Measurements from ENCODE around the gene C1orf56. TPM values are rescaled to one million over a fixed set of nuclear protein-coding genes. Genes with fewer than 3 reads are reported as not detected.

The C1orf56 gene
- total RNA-seq, 1 experiment from 2014 or later = 0.84 TPM

- in situ Hi-C loops (cut with HindIII; ENCODE audit: low pct_unique_long_range_greater_than_20kb, low sequenced_read_pairs) = no loop called here
Observed at GRCh38 chr1:151012684-151013471, 34.7 kb upstream of the C1orf56 start.

GRCh38 chr1:151013518-151013917 lies 34.0 kb upstream of the C1orf56 start:
- DNase-seq (ENCODE audit: low read depth) = peak; percentile 79
- in situ Hi-C loops (cut with HindIII; ENCODE audit: low pct_unique_long_range_greater_than_20kb, low sequenced_read_pairs) = no loop called here

More at GRCh38 chr1:151012684-151013471, 34.7 kb upstream of the C1orf56 start:
- DNase-seq (ENCODE audit: low read depth) = peak; percentile 41

- in situ Hi-C loops (cut with HindIII; ENCODE audit: low pct_unique_long_range_greater_than_20kb, low sequenced_read_pairs) = no loop called here
- DNase-seq (ENCODE audit: low read depth) = peak; percentile 60
Observed at GRCh38 chr1:151024540-151025146, 22.9 kb upstream of the C1orf56 start.

- in situ Hi-C loops (cut with HindIII; ENCODE audit: low pct_unique_long_range_greater_than_20kb, low sequenced_read_pairs) = no loop called here
- DNase-seq (ENCODE audit: low read depth) = no peak
Observed at GRCh38 chr1:151026460-151026859, 21.1 kb upstream of the C1orf56 start.

GRCh38 chr1:151032164-151032563 lies 15.4 kb upstream of the C1orf56 start:
- in situ Hi-C loops (cut with HindIII; ENCODE audit: low pct_unique_long_range_greater_than_20kb, low sequenced_read_pairs) = no loop called here
- DNase-seq (ENCODE audit: low read depth) = no peak

GRCh38 chr1:151035167-151035566 lies 12.4 kb upstream of the C1orf56 start:
- in situ Hi-C loops (cut with HindIII; ENCODE audit: low pct_unique_long_range_greater_than_20kb, low sequenced_read_pairs) = no loop called here
- DNase-seq (ENCODE audit: low read depth) = no peak

- in situ Hi-C loops (cut with HindIII; ENCODE audit: low pct_unique_long_range_greater_than_20kb, low sequenced_read_pairs) = no loop called here
- no peak for DNase-seq (ENCODE audit: low read depth)
Observed at GRCh38 chr1:151036356-151036755, 11.2 kb upstream of the C1orf56 start, which contains the start of gene BNIPL. Gene BNIPL (plus strand): TSS chr1:151036586. CDS start chr1:151036726, 140 bp downstream.

- in situ Hi-C loops (cut with HindIII; ENCODE audit: low pct_unique_long_range_greater_than_20kb, low sequenced_read_pairs) = no loop called here
- no peak for DNase-seq (ENCODE audit: low read depth)
Observed at GRCh38 chr1:151037032-151037431, 10.5 kb upstream of the C1orf56 start.

- in situ Hi-C loops (cut with HindIII; ENCODE audit: low pct_unique_long_range_greater_than_20kb, low sequenced_read_pairs) = no loop called here
- DNase-seq (ENCODE audit: low read depth) = no peak
Observed at GRCh38 chr1:151039521-151039920, 8.0 kb upstream of the C1orf56 start.

GRCh38 chr1:151043163-151043562 lies 4.4 kb upstream of the C1orf56 start:
- in situ Hi-C loops (cut with HindIII; ENCODE audit: low pct_unique_long_range_greater_than_20kb, low sequenced_read_pairs) = no loop called here

GRCh38 chr1:151047925-151048644 lies 534 bp downstream of the C1orf56 start:
- peak; percentile 62 for DNase-seq (ENCODE audit: low read depth)
- in situ Hi-C loops (cut with HindIII; ENCODE audit: low pct_unique_long_range_greater_than_20kb, low sequenced_read_pairs) = no loop called here

More at GRCh38 chr1:151043163-151043562, 4.4 kb upstream of the C1orf56 start:
- DNase-seq (ENCODE audit: low read depth) = no peak

- in situ Hi-C loops (cut with HindIII; ENCODE audit: low pct_unique_long_range_greater_than_20kb, low sequenced_read_pairs) = no loop called here
Observed at GRCh38 chr1:151048645-151049032, 1.1 kb downstream of the C1orf56 start.

GRCh38 chr1:151049458-151049857 lies 1.9 kb downstream of the C1orf56 start:
- DNase-seq (ENCODE audit: low read depth) = no peak
- in situ Hi-C loops (cut with HindIII; ENCODE audit: low pct_unique_long_range_greater_than_20kb, low sequenced_read_pairs) = no loop called here

More at GRCh38 chr1:151048645-151049032, 1.1 kb downstream of the C1orf56 start:
- no peak for DNase-seq (ENCODE audit: low read depth)

GRCh38 chr1:151050051-151050688 lies 2.6 kb downstream of the C1orf56 start:
- in situ Hi-C loops (cut with HindIII; ENCODE audit: low pct_unique_long_range_greater_than_20kb, low sequenced_read_pairs) = no loop called here
- DNase-seq (ENCODE audit: low read depth) = no peak

GRCh38 chr1:151051356-151052009 lies 3.9 kb downstream of the C1orf56 start:
- in situ Hi-C loops (cut with HindIII; ENCODE audit: low pct_unique_long_range_greater_than_20kb, low sequenced_read_pairs) = no loop called here
- DNase-seq (ENCODE audit: low read depth) = no peak

- in situ Hi-C loops (cut with HindIII; ENCODE audit: low pct_unique_long_range_greater_than_20kb, low sequenced_read_pairs) = no loop called here
Observed at GRCh38 chr1:151054971-151055547, 7.5 kb downstream of the C1orf56 start.

GRCh38 chr1:151055581-151055980 lies 8.0 kb downstream of the C1orf56 start:
- in situ Hi-C loops (cut with HindIII; ENCODE audit: low pct_unique_long_range_greater_than_20kb, low sequenced_read_pairs) = no loop called here
- no peak for DNase-seq (ENCODE audit: low read depth)

More at GRCh38 chr1:151054971-151055547, 7.5 kb downstream of the C1orf56 start:
- no peak for DNase-seq (ENCODE audit: low read depth)

GRCh38 chr1:151056149-151056548 lies 8.6 kb downstream of the C1orf56 start:
- DNase-seq (ENCODE audit: low read depth) = no peak
- in situ Hi-C loops (cut with HindIII; ENCODE audit: low pct_unique_long_range_greater_than_20kb, low sequenced_read_pairs) = no loop called here
